H9 (cell line): ENCODE results near the gene CABLES2. TPM values are rescaled to one million over a fixed set of nuclear protein-coding genes. Genes with fewer than 3 reads are reported as not detected.

Source experiments
- DNase-seq: peaks from one replicate; pipeline ENCODE4 v3.0.0-alpha.2; 2017
- H2AFZ ChIP-seq: one replicate; pipeline ENCODE4 v1.6.1; 2013; ENCODE audit warnings: mild to moderate bottlenecking, low read length, control low read depth, moderate library complexity
- H2AK5ac ChIP-seq: 2 replicates; pipeline ENCODE4 v1.6.1; 2013; ENCODE audit warnings: low read length, control low read depth, mixed read lengths; ENCODE audit not compliant: insufficient read length
- H2BK120ac ChIP-seq: one replicate; pipeline ENCODE4 v1.6.1; 2013; ENCODE audit warnings: low read depth, mild to moderate bottlenecking, low read length, control low read depth, inconsistent platforms; ENCODE audit not compliant: poor library complexity, severe bottlenecking
- H2BK12ac ChIP-seq: 2 replicates; pipeline ENCODE4 v1.6.1; 2013; ENCODE audit warnings: low read length, control low read depth, mixed read lengths, low read depth; ENCODE audit not compliant: insufficient read length
- H2BK15ac ChIP-seq: 2 replicates; pipeline ENCODE4 v1.6.1; 2013; ENCODE audit warnings: low read depth, low read length, control low read depth
- H2BK20ac ChIP-seq: one replicate; pipeline ENCODE4 v1.6.1; 2013; ENCODE audit warnings: low read depth, mild to moderate bottlenecking, low read length, control low read depth, inconsistent platforms; ENCODE audit not compliant: poor library complexity, severe bottlenecking
- H2BK5ac ChIP-seq: 2 replicates; pipeline ENCODE4 v1.6.1; 2013; ENCODE audit warnings: low read length, control low read depth, mixed read lengths; ENCODE audit not compliant: insufficient read length
- H3K14ac ChIP-seq: 2 replicates; pipeline ENCODE4 v1.6.1; 2013; ENCODE audit warnings: low read length, control low read depth; ENCODE audit not compliant: insufficient read depth
- H3K18ac ChIP-seq: 2 replicates; pipeline ENCODE4 v1.6.1; 2013; ENCODE audit warnings: low read depth, mild to moderate bottlenecking, mixed read lengths, low read length, control low read depth; ENCODE audit not compliant: insufficient read length
- H3K23ac ChIP-seq: 2 replicates; pipeline ENCODE4 v1.6.1; 2013; ENCODE audit warnings: low read length, control low read depth, mixed read lengths, low read depth; ENCODE audit not compliant: insufficient read length
- H3K23me2 ChIP-seq: 2 replicates; pipeline ENCODE4 v1.6.1; 2013; ENCODE audit warnings: low read depth, mild to moderate bottlenecking, mixed read lengths, low read length, control low read depth; ENCODE audit not compliant: insufficient read length, poor library complexity, severe bottlenecking
- H3K27ac ChIP-seq: 2 replicates; pipeline ENCODE4 v1.5.1; 2013; ENCODE audit warnings: low read length, control low read depth, mixed read lengths, low read depth; ENCODE audit not compliant: insufficient read length
- H3K27me3 ChIP-seq: 2 replicates; pipeline ENCODE4 v1.6.1; 2013; ENCODE audit warnings: low read length, control low read depth, inconsistent platforms; ENCODE audit not compliant: insufficient read depth
- H3K4ac ChIP-seq: 2 replicates; pipeline ENCODE4 v1.6.1; 2013; ENCODE audit warnings: low read depth, mild to moderate bottlenecking, control low read depth, inconsistent platforms, low read length, moderate library complexity
- H3K4me1 ChIP-seq: 2 replicates; pipeline ENCODE4 v1.6.1; 2013; ENCODE audit warnings: low read length, control low read depth, inconsistent platforms; ENCODE audit not compliant: insufficient read depth
- H3K4me2 ChIP-seq: 2 replicates; pipeline ENCODE4 v1.6.1; 2013; ENCODE audit warnings: low read length, control low read depth, mixed read lengths; ENCODE audit not compliant: insufficient read length, insufficient read depth
- H3K56ac ChIP-seq: 2 replicates; pipeline ENCODE4 v1.6.1; 2013; ENCODE audit warnings: low read depth, mild to moderate bottlenecking, mixed read lengths, low read length, control low read depth; ENCODE audit not compliant: insufficient read length
- H3K79me1 ChIP-seq: 2 replicates; pipeline ENCODE4 v1.6.1; 2013; ENCODE audit warnings: low read depth, mild to moderate bottlenecking, moderate library complexity, low read length, control low read depth, inconsistent platforms; ENCODE audit not compliant: insufficient read depth, poor library complexity, severe bottlenecking
- H3K79me2 ChIP-seq: 2 replicates; pipeline ENCODE4 v1.6.1; 2013; ENCODE audit warnings: low read length, control low read depth, inconsistent platforms; ENCODE audit not compliant: insufficient read depth
- H3K9ac ChIP-seq: 2 replicates; pipeline ENCODE4 v1.6.1; 2013; ENCODE audit warnings: low read length, control low read depth, mixed read lengths; ENCODE audit not compliant: insufficient read length; ENCODE audit errors: extremely low read depth
- H3K9me3 ChIP-seq: one replicate; pipeline ENCODE4 v1.6.1; 2013; ENCODE audit warnings: low read depth, low read length, inconsistent platforms; ENCODE audit not compliant: control insufficient read depth
- H3T11ph ChIP-seq: one replicate; pipeline ENCODE4 v1.6.1; 2013; ENCODE audit warnings: mild to moderate bottlenecking, low read length, control low read depth, inconsistent platforms
- H4K20me1 ChIP-seq: one replicate; pipeline ENCODE4 v1.6.1; 2013; ENCODE audit not compliant: control insufficient read depth, insufficient read length, insufficient read depth
- H4K5ac ChIP-seq: 2 replicates; pipeline ENCODE4 v1.6.1; 2013; ENCODE audit warnings: low read depth, mild to moderate bottlenecking, mixed read lengths, low read length, control low read depth; ENCODE audit not compliant: insufficient read length
- H4K8ac ChIP-seq: replicated peaks from 2 replicates; pipeline ENCODE4 v1.6.1; 2013; ENCODE audit warnings: low read length, control low read depth, mixed read lengths, low read depth; ENCODE audit not compliant: insufficient read length
- H4K91ac ChIP-seq: 2 replicates; pipeline ENCODE4 v1.6.1; 2013; ENCODE audit warnings: low read depth, mild to moderate bottlenecking, moderate library complexity, mixed read lengths, low read length, control low read depth; ENCODE audit not compliant: insufficient read length
- H3K27ac Mint-ChIP-seq, 3 experiments: 2 replicates in 2 of 3; 3 replicates in 1 of 3; pipeline ENCODE4 v1.8.0; 2020 to 2021; ENCODE audit warnings: mixed read lengths in 3 of 3, mild to moderate bottlenecking in 1 of 3, moderate library complexity in 1 of 3
- H3K27me3 Mint-ChIP-seq: 2 replicates; pipeline ENCODE4 v1.8.0; 2021; ENCODE audit warnings: low read depth, mild to moderate bottlenecking, moderate library complexity, mixed read lengths
- H3K36me3 Mint-ChIP-seq, 3 experiments: 2 replicates in 2 of 3; 3 replicates in 1 of 3; pipeline ENCODE4 v1.8.0; 2020 to 2021; ENCODE audit warnings: low read depth in 3 of 3, mixed read lengths in 3 of 3; ENCODE audit not compliant: insufficient read depth in 1 of 3
- H3K4me1 Mint-ChIP-seq, 2 experiments: 2 replicates each; pipeline ENCODE4 v1.8.0; 2020; ENCODE audit warnings: mixed read lengths in 2 of 2
- H3K4me3 Mint-ChIP-seq, 2 experiments: 2 replicates in 1 of 2; 3 replicates in 1 of 2; pipeline ENCODE4 v1.8.0; 2020 to 2021; ENCODE audit warnings: mild to moderate bottlenecking in 2 of 2, mixed read lengths in 2 of 2, moderate library complexity in 1 of 2
- H3K9me3 Mint-ChIP-seq, 2 experiments: 2 replicates in 1 of 2; 3 replicates in 1 of 2; pipeline ENCODE4 v1.8.0; 2020; ENCODE audit warnings: mild to moderate bottlenecking in 2 of 2, mixed read lengths in 2 of 2, moderate library complexity in 1 of 2
- WGBS: extraction: QIAGEN DNeasy Blood & Tissue Kit; methylation state at CpG from one replicate; pipeline ENCODE4 v1.1.7; 2013; ENCODE audit warnings: missing lambda C conversion rate, low lambda C conversion rate, mixed read lengths; ENCODE audit not compliant: insufficient read length; ENCODE audit errors: extremely low coverage; 5-methylcytosine and 5-hydroxymethylcytosine counted together
- total RNA-seq: library from RNA; stranded (reverse); gene quantifications from 2 replicates; pipeline ENCODE4 v1.2.1, GENCODE V29; 2021
- TF ChIP-seq, protein P1 (sequence below): fragments of 200-600 bp; sonication (generic); conservative IDR thresholded peaks from 3 replicates; pipeline ENCODE4 v1.8.0; 2021; ENCODE audit warnings: antibody characterized with exemption, mild to moderate bottlenecking

Gene CABLES2
- total RNA-seq, 1 experiment from 2014 or later = 10.8 TPM

DNA sequence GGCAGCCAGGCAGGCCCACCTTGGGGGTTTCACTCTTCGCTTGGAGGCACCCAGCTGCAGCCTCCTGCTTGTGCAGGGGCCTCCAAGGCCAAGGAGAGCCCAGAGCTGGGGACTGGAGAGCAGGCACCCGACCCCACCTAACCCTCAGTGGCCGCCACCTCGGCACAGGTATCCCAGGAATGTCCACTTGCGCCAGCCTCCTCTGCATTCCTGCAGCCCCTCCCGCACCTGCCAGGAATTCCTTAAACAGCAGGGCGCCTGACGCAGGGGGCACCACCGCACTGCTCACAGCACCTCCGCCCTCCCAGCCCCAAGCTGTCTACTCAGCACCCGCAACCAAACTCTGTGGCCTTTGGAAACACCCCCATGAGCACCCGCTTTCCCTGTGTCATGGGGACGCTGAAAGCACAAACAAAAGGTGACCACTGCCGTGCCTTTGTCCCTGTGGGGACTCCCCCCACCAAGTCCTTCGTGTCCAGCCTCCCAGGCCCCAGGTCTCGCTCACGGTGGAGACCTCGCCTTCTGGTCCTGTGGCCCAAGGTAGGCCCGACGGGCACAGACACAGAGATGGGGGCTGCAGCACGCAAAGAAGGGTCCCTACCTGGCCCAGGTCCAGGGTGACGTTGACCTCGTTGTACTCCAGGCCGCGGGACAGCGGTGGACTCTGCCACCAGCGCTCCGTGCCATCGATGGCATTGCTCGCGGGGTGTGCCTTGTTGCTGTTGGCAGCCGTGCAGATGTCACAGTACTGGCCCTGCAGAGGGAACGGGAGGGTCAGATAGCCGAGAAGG lies 45.1 kb downstream of the CABLES2 start:
- H3K4me3 Mint-ChIP-seq = peak overlapping the region; percentile 47 to 63; a peak in 4 of 5 replicates

More for the DNA sequence above, 45.1 kb downstream of the CABLES2 start:
- Histone ChIP-seq H3K23me2 (peaks cover 11% of the 10 kb centered on the region), H3K4me2 (no peak overlapping the region), H3K14ac (peak overlapping the region; percentile 65), H2BK20ac (no peak overlapping the region), H4K20me1 (no peaks in the 10 kb centered on the region), H2BK15ac (no peak overlapping the region), H2BK12ac (peak overlapping the region; percentile 90), H3K56ac (no peak overlapping the region), H3K9me3 (no peaks in the 10 kb centered on the region), H2BK120ac (no peak overlapping the region), H3K9ac (no peak overlapping the region), H4K8ac (no peak overlapping the region), H3K27me3 (no peaks in the 10 kb centered on the region), H3K23ac (no peak overlapping the region), H2AFZ (no peak overlapping the region), H4K91ac (peak overlapping the region; percentile 99), H3K79me2 (peaks cover 10% of the 10 kb centered on the region; the same call in 1 of the 2 replicates), H3K18ac (peak overlapping the region; percentile 73), H3T11ph (no peak overlapping the region), H2AK5ac (peak overlapping the region; percentile 44), H3K79me1 (peaks cover 9% of the 10 kb centered on the region), H3K27ac (peak overlapping the region; percentile 25), H3K4ac (peak overlapping the region; percentile 75), H4K5ac (peak overlapping the region; percentile 4), H3K4me1 (peaks cover 5% of the 10 kb centered on the region; the same call in 1 of the 2 replicates), H2BK5ac (no peak overlapping the region)
- Mint-ChIP-seq H3K27me3 (no peaks in the 10 kb centered on the region), H3K27ac (peak overlapping the region; percentile 96 to 98 (median 97)), H3K4me1 (peaks cover 30 to 57% of the 10 kb centered on the region in 2 experiments), H3K36me3 (peaks cover 0 to 4% (median 2%) of the 10 kb centered on the region in 3 experiments; a peak in 4 of 7 replicates), H3K9me3 (no peaks in the 10 kb centered on the region)
- no CpG with 5 or more reads among the region's 34 CpGs for WGBS
- TF ChIP-seq, protein P1, sequence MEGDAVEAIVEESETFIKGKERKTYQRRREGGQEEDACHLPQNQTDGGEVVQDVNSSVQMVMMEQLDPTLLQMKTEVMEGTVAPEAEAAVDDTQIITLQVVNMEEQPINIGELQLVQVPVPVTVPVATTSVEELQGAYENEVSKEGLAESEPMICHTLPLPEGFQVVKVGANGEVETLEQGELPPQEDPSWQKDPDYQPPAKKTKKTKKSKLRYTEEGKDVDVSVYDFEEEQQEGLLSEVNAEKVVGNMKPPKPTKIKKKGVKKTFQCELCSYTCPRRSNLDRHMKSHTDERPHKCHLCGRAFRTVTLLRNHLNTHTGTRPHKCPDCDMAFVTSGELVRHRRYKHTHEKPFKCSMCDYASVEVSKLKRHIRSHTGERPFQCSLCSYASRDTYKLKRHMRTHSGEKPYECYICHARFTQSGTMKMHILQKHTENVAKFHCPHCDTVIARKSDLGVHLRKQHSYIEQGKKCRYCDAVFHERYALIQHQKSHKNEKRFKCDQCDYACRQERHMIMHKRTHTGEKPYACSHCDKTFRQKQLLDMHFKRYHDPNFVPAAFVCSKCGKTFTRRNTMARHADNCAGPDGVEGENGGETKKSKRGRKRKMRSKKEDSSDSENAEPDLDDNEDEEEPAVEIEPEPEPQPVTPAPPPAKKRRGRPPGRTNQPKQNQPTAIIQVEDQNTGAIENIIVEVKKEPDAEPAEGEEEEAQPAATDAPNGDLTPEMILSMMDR = no peak
- peak; percentile 96 for DNase-seq
